Activated CD4-positive, alpha-beta T cell treated with anti-CD3 and anti-CD28 coated beads, Interleukin-2, amount 50 U/mL, for 1 hour (primary cell): ENCODE measurements around the gene CCNE1.
"Not testable (repeated sequence)": the region's sequence is repeated elsewhere in the genome, so short reads cannot be mapped to it uniquely, and the experiment has no call there.

Source experiments
- DNase-seq: peaks from one replicate; pipeline ENCODE4 v3.0.0-alpha.2; 2020

The CCNE1 gene

GRCh38 chr19:29789007-29789406 is 22.8 kb upstream of the CCNE1 start:
- DNase-seq: no peak

- no peak for DNase-seq
Observed at GRCh38 chr19:29793116-29793727, 18.6 kb upstream of the CCNE1 start.

DNA sequence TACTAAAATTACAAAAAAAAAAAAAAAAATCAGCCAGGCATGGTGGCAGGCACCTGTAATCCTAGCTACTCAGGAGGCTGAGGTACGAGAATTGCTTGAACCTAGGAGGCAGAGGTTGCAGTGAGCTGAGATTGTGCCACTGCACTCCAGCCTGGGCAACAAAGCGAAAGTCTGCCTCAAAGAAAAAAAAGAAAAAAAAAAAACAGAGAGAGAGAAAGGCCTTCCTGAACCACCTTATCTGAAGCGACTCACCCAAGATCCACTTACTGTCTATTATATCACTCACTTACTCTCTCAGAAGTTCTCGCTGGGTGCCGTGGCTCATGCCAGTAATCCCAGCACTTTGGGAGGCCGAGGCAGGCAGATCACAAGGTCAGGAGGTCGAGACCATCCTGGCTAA is 17.3 kb upstream of the CCNE1 start:
- DNase-seq: not testable (repeated sequence)

GRCh38 chr19:29795461-29796172 is 16.2 kb upstream of the CCNE1 start:
- DNase-seq: no peak

GRCh38 chr19:29796173-29796573 is 15.6 kb upstream of the CCNE1 start:
- DNase-seq: no peak

- DNase-seq: no peak
Observed at GRCh38 chr19:29798774-29799497, 12.9 kb upstream of the CCNE1 start.

- DNase-seq: no peak
Observed at GRCh38 chr19:29800100-29800825, 11.5 kb upstream of the CCNE1 start.

- not testable (repeated sequence) for DNase-seq
Observed at GRCh38 chr19:29803951-29804350, 7.8 kb upstream of the CCNE1 start.

GRCh38 chr19:29804493-29804892 is 7.3 kb upstream of the CCNE1 start:
- DNase-seq: no peak

DNA sequence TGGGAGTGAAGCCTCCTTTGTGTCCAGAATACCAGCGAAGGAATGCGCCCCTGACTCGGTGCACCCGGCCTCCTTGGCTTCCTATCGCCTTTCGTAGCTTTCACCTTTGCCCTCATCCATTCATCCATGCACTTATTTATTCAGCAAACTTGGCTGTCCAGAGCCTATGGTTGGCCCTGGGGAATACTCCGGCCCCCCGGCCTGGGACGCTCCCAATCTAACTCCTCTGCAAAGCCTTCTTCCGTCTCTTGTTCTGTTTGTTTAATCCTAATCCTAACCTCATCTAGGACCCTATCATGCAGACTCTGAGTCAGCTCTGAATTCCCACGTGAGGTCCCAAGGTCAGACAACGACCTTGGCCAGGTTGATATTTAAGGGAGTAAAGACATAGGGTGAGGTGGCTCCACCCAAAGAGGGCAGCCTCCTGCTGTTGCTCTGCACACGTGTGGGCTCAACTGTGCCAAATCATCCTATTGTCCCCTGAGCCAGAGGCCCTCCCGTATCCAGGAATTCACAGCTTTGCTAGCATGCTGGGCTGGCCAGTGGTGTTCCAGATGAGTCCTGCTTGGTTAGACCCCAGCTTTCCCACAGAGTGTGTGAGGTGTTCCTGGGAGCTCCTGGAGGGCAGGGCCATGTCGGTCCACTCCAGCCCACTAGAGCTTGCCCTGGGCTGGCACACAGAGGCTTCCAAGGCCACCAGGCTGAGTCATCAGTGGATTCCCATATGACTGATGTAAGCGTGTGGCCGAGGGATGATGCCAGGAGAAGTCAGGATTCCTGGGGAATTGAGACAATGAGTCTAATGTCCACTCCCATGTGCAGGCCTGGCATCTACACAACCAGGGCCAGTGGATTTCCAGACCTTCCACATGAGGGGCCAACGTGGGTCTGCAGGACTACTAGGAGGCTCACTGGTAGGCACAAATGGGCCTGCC is 6.5 kb upstream of the CCNE1 start:
- no peak for DNase-seq

- no peak for DNase-seq
Observed at GRCh38 chr19:29806098-29806866, 5.5 kb upstream of the CCNE1 start.

- DNase-seq: no peak
Observed at GRCh38 chr19:29807178-29807577, 4.6 kb upstream of the CCNE1 start.

DNA sequence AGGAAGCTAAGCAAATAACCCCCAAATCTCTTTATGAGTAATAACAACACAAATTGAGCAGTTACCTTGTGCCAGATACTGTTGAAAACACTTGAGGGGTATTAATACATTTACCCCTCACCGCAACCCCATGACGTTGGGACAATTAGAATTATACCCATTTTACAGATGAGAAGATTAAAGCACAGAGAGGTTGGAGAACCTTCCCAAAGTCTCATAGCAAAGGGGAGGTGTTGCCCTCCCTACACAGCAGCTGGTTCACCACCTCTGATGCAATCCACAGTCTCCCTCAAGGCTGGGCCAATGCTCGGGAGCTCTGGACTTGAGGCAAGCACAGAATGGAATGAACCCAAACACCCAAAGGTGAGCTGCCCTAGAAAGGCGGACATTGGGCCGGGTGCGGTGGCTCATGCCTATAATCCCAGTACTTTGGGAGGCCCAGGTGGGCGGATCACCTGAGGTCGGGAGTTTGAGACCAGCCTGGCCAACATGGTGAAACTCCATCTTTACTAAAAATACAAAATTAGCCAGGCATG is 3.9 kb upstream of the CCNE1 start:
- DNase-seq: no peak

GRCh38 chr19:29809795-29810503 is 1.8 kb upstream of the CCNE1 start:
- DNase-seq: no peak

GRCh38 chr19:29810504-29810871 is 1.3 kb upstream of the CCNE1 start:
- DNase-seq: no peak

DNA sequence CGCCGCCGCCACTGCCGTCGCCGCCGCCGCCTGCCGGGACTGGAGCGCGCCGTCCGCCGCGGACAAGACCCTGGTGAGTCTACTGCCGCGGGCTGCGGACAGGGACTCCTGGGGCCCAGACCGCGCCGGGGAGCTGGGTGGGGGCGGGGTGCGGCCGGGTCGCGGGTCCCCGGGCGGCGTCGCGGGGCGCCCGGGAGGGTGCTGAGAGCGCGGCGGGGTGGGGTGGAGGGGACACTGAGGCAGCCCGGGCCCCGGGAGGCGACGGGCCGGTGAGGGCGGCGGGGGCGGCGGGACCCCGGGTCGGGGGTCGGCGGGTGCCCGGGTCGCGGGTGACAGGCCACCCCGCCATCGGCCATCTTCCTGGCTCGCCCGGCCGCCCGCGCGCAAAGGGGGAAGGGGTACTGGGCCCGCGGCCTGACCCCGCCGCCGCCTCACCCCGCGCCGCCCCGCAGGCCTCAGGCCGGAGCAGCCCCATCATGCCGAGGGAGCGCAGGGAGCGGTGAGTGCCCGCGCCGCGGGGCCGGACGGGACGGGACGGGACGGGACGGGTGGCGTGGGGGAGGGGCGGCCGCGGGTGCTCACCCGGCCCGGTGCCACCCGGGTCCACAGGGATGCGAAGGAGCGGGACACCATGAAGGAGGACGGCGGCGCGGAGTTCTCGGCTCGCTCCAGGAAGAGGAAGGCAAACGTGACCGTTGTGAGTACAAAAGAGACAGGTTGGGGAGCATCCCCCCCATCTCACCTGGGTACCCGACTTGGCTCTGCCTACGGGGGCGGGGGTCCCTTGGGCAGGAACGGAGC is 489 bp downstream of the CCNE1 start:
- no peak for DNase-seq

DNA sequence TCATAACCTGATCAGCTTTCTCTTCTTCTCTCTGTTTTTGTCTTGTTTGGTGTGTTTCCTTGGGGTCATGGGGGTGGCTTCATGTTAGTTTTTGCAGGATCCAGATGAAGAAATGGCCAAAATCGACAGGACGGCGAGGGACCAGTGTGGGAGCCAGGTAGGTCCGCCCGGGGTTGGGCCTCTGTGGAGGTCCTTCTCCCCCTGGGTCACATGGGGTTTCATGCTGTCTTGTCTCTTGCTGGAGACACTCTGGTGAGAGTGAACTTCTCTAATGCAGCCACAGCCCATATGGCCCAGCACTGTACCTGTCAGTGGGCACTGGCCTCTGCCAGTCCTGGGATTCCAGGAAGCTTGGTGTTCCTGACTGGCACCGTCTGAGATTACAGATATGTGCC is 1.1 kb downstream of the CCNE1 start:
- no peak for DNase-seq

DNA sequence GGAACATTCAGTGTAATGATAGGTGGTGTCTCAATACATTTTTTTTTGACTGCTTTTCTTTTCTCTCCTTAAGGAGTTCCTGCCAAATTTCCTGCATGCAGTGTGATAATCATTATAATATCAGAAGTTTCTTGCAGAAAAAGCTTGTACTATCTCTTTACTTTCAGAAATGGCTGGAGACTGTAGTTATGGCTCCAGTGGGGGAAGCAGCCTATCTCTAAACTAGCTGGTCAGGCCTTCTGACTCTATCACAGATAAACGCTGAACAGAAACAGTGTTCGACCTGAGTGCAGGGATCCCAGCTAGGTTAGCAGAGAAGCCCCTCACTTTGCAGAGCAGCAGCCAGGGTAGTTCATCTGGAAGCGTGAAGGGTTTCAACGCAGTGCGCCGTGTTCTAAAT is 1.9 kb downstream of the CCNE1 start:
- DNase-seq: no peak

DNA sequence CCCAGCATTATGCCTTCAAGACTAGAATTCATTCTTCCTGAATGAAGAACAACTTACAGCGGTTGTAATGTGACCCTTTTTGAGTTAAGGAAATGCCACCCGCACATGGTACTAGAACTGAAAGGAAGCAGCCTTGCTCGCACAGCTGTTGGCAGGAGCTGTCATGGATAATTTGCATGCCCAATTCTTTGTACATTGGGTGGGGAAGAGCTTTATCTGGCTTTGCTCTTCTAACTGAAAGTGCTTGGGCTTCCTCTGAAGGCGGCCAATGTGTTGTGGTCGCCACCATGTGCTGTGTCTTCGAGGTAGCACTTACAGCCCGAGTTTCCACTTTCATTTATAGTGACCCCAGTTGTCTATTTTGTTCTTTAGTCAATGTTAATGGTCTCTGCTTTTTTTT is 3.4 kb downstream of the CCNE1 start:
- DNase-seq: no peak

GRCh38 chr19:29817316-29817715 is 5.5 kb downstream of the CCNE1 start:
- DNase-seq: no peak
